HG03095 (cell line): ENCODE data around the gene SMC2.

Experiments
- ATAC-seq: cut with Tn5 transposase; IDR thresholded peaks from one replicate; pipeline ENCODE4 v1.9.1; 2021; ENCODE audit warnings: moderate library complexity; ENCODE audit not compliant: unreplicated experiment

Gene SMC2

DNA sequence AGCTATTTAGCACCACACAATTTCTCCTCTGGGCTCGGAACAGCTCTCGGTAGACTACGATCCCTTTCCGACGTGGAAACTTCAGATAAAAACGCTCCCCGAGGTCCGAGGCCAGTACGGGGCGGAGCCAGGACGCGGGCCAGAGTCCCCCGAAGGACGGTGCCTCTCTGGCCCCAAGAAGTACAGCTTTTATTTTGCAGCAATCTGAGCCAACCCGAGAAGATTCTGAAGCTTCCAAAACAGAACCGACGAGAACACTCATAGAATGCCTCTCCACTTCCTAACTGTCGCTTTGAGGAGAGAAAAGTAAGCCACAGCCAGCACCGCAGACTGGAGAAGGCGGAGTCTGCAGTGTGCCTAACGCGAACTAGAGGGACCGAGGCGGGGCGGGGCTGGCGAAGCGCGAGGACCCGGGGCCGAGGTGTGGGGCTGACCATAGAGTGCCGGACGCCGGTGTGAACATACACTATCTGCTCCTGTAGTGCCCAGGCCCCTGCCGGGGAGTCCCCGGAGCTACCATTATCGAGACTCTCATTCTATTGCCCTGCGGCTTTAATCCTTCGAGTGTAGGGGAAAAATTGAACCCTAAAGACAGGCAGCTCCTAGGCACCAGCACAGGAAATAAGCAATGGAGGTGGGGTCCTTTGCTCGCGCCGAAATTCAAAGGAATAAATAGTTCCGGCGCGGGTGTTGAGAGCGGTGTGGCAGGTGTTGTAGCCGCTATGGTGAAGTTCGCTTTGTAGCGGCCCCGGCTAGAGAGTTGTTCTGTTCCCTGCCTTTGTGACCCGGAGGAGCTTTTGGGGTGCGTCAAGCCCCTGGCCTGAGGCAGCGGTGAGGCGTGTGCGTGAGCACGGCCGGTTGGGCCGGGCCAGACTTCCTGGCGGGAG, at the start of gene SMC2:
Gene SMC2, plus strand, starts transcription at position 663 of the 887 bp plus-strand sequence. CDS start 1,076 bp downstream, outside the sequence.
- peak; percentile 86 for ATAC-seq

DNA sequence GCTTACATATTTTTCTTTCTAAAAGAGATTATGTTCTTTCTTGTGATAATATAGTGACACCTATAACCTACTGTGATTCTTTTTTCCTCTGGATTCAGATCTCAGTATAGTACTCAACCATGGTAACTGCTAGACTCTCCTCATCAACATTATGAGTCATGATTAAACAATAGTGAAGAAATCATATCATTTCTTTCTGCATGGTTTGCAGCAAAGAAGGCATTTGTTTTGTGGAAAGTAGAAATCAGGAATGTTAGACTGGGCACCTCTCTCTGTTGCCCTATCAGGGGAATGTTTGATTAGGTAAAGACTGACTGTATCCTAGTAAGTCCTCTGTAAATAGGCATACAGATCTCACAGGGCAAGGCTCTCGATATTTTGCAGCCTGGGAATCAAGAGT, 25.6 kb upstream of the SMC2 start:
- ATAC-seq: no peak

DNA sequence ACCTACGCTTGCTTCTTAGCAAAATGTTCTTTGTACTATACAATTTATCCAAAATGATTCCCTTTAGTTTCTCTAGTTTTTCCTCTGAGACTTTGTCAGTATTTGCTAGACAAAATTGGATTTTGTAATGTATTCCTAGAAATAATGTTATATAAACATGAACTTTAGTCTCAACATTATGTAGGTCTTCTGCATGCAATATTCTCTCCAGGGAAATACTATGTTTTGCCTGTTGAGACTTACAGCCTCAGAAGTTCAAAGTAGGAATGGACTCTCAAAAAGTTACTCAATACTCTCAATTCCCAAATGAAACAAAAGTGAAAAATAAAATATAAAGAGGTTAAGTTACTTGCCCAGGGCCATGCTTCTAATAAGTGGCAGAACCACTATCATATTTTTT, 24.8 kb upstream of the SMC2 start:
- ATAC-seq: no peak

DNA sequence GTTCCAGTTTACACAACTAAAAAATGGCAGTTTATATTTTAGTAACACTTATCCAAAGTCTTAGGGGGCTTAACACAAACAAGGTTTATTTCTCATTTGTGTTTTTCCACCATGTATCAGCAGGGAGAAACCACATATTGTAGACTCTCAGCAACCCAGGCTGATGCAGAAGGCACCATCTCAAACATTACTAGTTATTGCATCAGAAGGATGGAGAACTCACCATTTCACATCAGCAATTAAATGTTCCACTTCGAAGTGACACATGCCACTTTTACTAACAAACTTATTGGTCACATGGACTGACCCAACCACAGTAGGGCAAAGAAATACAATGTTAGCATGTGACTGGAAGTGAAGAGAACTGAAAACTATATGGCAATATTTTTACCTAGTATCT, 22.5 kb upstream of the SMC2 start:
- ATAC-seq: no peak

DNA sequence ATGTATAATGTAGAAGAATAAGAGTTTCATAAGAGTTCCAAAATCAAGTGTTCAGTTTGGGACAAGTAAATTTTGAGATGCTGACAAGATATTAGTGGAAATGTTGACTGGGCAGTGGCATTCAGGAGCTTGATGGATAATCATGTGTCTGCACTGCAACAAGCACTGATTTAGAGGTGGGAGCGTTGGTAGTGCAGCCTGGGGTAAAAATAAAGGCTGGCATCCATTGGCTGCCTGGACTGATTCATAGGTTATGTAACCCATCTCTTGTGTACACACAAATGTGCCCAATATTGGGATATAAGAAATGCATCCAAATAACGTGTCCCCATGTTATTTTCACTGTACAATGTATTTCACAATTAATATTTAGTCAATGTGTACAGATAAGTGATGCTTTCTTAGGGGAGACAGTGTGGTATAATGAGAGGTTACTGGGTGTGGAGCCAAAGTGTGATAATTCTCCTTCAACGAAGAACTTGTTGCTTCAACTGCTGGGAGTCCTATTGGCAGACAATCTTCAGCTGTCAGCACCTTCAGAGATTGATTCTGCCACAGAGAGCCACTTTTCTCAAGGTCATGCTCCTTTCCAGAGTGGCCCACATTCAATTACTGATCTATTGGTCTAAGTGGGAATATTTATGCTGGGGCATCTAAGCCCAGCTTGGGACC, 20.9 kb upstream of the SMC2 start:
- ATAC-seq: no peak

DNA sequence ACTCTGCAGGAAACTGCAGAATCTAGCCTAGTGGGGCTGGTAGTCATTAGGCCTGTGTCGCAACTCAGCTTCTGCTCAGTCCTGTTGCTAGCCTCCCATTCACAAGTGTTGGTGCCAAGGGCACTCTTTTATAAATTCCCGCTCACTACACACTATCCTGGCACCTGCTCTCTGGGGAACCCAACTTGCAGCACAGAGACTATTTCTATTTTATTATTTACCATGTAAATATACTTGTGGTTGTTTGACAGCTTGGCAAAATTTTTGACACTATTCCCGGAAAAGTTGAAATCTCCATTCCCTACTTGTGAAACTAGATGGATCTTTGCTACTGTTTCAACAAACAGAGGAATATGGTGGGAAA, 20.4 kb upstream of the SMC2 start:
- no peak for ATAC-seq

DNA sequence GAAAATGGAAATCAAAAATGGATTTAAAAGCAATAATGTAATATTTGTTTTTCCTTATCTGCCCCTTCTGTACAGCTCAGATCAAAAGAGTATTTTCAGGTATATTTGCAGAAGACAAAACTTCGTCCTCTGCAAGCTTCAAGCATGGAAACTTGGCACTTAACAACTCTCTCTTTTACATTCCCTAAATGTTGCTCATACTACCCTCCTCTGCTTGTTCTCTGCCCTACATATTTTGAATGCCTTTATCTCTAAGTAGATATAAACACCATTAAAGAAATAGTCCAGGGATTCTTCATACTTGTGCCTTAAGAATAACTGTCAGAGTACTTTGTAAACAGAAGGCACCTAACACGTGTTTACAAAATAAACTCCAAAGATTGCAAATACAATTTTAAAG, 19.2 kb upstream of the SMC2 start:
- no peak for ATAC-seq

DNA sequence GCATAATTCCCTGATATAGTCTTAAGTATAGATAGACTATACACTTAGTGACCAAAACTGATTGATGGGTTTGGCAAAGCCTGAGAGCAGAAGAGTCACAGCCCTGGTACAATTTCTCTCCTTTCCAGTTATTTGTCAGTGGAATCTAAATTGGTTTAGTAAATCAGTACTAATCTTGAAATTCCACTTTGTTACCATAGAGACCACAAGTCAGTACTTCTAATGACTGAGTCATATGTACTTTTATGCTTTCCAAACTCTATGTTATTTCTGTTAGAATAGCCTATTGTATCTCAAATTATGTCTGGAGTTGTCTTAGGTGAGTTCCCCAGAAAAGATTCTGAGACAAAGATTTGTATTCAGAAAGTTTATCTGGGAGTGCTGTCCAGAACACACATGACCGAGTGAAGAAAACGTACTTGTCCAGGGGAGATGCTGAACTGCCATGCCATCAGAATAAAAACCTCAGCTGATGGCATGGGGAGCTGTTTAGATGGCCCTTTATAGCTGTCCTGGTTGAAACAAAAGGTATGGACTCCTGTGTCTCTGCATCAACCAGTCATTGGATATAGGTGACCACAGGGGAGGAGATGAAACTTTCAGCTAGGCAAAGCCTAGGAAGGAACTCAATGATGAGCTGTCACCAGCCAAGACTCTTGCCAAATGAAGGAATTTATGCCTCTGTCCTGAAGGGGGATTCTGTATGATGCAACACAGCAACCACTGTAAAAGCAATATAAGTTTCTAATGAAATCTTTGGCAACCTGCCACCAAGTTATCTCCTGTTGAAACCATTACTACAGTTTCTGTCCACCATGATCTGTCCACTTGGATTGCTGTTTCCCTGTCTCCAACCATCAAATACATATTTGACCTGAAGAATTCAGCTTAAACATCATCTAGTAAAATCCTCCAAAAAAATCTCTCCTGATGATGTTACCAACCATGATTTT, 18.0 kb upstream of the SMC2 start:
- no peak for ATAC-seq

DNA sequence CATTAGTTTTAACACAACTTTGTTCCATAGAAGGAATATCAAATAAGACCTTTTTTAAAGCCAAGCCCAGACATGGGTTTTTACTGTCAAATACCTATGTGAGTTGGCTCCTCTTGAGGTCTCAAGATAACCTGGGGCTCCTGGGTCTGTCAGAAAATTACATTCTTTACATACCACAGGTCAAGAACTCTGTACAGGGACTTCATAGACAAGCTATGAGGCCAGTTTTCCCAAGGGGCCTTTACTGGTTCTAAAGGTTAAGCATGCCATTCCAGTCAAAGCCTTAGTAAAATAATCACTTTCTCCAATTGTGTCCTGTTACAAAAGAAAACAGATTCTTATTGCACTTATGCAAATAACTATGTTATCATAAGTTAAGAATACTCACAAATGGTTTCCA, 15.5 kb upstream of the SMC2 start:
- no peak for ATAC-seq

DNA sequence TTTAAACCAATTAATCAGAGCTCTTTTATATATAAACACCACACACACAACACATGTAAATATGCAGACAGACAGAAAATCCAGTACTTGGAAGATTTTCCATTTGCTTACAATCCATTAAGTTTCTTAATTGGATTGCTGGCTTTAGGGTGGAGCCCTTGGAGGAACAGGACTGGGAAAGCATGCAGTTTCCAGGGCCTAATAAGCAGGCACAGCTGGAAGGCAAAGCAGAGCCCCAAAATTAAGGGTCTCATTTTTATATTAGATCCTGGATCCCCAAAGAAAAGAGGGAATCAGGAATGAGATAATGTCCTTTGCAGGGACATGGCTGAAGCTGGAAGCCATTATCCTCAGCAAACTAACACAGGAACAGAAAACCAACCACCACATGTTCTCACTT, 13.1 kb upstream of the SMC2 start:
- ATAC-seq: no peak

DNA sequence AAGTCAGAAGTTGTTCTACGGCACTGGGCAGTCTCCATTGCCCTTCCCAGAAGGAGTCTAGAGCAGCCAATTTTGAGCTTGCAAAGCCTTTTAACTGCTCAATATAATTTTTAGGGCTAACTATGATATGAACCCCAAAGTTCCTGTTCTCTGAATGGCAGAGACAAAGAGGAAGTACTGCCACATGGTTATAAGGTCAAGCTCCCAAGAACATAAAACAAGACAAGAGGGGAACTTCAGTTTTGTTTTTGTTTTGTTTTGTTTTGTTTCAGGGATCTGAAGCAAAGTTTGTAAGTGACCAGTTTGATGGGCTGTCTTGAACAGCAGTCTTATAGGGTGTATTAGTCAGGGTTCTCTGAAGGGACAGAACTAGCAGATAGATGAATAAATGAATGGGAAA, 11.9 kb upstream of the SMC2 start:
- ATAC-seq: no peak

DNA sequence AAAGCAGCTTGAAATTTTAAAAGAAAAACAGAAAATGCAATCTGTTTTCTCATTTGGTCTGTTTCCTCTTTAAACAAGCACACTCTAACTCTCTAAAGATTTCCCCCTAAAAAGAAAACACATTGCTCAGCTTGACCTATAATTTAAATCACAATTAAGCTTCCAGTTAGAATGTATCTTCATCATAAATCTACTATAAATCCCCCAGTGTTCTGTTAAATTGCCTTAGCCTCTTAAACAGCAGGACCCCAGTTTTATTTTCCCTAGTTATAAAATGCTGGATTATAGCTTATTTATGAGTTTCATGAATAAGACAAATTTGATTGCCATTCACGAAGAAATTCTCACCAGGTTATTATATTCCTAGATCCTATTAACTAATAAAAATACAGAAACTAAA, 8.6 kb upstream of the SMC2 start:
- ATAC-seq: no peak

DNA sequence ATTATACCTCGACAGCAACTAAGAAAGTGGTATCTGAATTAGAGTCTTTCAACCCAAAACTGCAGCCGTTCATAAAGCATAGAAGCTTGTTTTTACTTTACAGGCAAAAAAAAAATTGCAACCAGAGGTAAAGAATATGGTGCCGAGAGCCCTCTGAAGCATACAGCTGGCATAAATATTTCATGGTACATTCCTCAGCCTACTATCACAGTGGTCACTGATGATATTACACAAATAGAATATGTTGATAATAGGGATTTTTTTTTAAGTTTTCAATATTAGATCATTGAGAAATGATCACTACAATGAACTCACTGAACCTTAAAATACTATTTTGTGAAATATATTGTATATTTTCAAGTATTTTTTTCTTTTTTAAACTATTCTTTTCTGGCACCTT, 6.2 kb upstream of the SMC2 start:
- ATAC-seq: no peak

DNA sequence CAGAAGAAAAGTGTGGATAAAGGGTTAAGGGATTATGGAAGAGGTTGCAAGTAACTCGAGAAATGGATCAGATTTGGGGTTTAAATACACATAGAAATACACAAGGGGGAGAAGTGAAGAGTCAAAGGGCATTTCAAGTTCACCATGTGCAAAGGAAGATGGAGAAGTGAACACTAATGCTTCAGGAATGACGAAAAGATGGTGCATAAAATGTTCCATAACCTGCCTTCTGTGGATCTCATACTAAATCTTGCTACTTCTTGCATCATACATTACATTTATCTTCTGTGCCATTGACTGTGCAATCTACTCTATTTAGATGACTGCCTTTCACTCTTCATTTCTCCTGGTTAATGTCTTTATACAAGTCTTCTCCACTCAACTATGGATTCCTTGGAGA, 5.7 kb upstream of the SMC2 start:
- no peak for ATAC-seq

DNA sequence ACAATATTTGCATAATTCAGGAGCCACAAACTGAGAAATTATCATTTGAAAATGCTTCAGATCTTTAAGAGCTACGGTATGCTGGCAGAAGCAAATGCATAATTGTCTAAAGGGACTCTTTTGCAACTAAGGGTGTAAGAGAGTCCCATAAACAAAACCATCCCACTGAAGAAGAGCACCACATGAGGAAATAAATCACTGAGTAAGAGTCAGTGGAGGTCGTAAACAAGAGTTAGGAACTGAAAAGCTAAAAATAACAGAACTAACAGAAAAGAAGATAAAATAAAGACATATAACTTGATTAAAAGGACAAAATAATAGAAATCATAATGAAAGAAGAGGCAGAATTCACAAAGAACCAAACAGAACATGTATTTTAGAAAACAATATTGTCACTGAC, 3.5 kb upstream of the SMC2 start:
- no peak for ATAC-seq

DNA sequence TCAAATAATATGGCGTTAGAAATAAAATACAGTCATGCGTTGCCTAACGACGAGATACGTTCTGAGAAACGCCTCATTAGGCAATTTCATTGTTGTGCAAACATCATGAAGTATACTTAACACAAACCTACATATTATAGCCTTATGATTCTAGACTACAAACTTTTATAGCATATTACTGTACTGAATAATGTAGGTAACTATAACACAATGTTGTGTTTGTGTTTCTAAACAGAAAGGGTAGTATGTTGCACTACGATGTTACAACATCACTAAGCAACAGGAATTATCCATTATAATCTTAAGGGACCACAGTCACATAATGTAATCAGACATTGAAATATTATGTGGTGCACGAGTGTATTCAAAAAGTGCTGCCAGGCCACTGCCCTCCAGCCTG, 3.0 kb upstream of the SMC2 start:
- no peak for ATAC-seq

DNA sequence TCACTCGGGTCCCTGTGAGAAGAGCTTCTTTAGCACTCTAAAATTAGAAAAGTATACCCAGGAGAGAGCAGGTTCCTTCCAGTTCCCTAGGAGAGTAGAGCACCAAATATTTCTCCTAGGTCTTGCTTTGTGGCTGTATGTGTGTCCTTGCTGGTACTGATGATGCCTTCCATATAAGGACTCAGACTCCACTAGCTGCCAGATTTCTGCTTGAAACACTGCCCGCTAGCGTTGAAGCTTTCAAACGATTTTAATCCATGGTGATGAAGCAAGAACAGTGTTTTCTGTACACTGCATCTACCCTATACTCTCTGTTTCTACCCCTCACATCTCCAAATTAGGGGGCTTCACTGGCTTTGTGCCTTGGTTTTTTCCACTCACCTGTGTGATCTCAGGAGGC, 2.4 kb upstream of the SMC2 start:
- peak; percentile 23 for ATAC-seq

DNA sequence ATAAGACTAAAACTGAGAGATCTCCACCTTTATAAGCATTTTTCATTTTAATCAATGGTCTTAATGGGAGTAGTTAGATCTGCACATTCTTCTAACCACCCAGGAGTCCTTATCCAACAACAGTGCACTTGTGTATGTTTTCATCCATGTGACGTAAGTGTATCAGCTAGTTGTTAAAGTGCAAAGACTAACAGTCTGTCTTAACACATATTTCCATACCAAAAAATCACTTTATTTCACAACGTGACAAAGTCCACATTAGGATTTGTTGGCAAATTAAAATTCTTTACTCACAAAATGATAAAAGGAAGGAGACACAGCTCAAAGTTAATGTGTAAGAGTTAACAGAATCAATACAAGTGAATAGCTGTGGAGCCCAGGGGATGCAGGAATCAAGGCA, 1.9 kb upstream of the SMC2 start:
- ATAC-seq: no peak

DNA sequence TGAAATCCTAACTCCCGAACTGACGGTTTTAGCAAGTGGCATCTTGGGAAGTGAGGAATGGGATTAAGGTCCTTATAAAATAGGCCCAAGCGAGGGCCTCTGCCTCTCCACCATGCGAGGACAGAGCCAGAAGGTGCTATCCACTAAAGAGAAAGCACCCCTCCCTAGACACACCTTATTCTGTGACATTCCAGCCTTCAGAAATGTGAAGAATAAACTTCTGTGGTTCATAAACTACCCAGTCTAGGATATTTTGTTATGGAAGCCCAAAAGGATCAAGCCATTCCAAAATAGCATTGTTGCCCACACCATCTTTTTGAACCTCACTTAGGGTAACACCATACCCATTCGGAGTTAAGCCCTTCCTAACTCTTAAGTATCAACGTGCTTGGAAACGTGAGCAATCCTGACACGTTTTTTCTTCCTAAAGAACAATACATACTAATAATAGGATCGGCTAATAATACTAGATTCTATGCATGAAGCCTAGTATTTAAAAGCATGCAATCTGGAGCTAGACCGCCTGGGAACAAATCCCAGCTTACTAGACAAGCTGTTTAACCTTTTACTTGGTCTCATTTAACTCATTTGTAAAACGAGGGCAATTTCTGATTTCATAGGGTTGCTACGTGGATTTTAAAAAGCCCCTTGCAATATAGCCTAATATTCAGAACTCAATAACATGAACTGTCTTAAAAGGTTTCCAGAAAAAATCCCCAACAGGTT, 1.1 kb upstream of the SMC2 start:
- no peak for ATAC-seq

DNA sequence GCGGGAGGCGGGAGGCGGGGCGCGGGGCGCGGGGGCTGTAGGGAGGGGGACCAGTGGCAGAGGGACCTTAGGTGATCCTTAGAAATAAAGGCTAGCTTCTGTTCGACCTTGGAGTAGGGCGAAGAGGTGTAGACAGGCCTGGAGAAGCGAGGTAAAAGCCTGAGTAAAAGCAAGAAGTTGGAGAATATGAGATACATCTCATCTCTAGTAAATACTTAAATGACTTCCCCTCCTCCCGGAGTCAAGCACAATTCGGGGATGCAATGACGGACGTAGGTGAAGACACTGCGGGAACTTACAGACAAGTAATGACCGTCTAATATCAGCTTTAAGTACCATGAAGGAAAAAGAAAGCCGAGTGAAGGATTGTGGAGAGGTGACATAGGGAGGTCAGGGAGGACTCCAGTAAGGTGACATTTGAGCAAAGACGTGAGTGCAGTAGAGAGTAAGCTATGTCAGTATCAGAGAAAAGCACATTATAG, 466 bp downstream of the SMC2 start:
- peak; percentile 1 for ATAC-seq

DNA sequence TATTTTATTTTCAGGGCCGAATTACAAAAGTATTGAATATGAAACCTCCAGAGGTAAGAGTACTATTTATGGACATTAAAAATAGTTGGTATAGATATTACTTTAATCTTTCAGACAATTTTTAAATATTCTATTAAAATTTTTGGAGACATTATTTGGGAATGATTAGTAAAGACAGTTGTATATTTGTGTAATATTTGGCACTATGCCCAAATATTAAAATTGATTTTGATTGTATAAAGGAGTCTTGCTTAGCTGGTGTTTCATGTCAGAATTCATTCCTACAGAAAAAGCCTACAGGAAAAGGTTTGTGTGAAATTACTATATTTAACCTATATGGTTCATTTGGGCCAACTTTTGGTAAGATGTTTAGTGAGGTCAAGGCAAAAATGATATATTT, 5.5 kb downstream of the SMC2 start:
- no peak for ATAC-seq
